NT2/D1 (cell line): ENCODE measurements around the gene TMC6.
A peak's percentile ranks its signal among the peaks of the same experiment; 100 is the strongest.
"Not testable (repeated sequence)": the region's sequence is repeated elsewhere in the genome, so short reads cannot be mapped to it uniquely, and the experiment has no call there.

ENCODE experiments used
- DNase-seq: peaks from one replicate; pipeline ENCODE4 v3.0.0-alpha.2; 2011; ENCODE audit warnings: low read depth, low spot score
- H3K27me3 ChIP-seq: 2 replicates; pipeline ENCODE4 v1.6.0; 2011; ENCODE audit warnings: mild to moderate bottlenecking; ENCODE audit not compliant: insufficient read length, insufficient read depth
- H3K36me3 ChIP-seq: 2 replicates; pipeline ENCODE4 v1.6.1; 2011; ENCODE audit warnings: mild to moderate bottlenecking, low read length, mixed read lengths; ENCODE audit not compliant: insufficient read depth, insufficient read length
- H3K4me1 ChIP-seq: 2 replicates; pipeline ENCODE4 v1.5.1; 2011; ENCODE audit not compliant: insufficient read depth, insufficient read length
- H3K4me3 ChIP-seq: 2 replicates; pipeline ENCODE4 v1.5.1; 2011; ENCODE audit warnings: low read depth; ENCODE audit not compliant: insufficient read length
- H3K9ac ChIP-seq: 2 replicates; pipeline ENCODE4 v1.6.0; 2011; ENCODE audit warnings: low read depth; ENCODE audit not compliant: insufficient read length
- H3K9me3 ChIP-seq: 2 replicates; pipeline ENCODE4 v1.5.1; 2011; ENCODE audit warnings: mild to moderate bottlenecking, low read length; ENCODE audit not compliant: insufficient read depth
- SUZ12 ChIP-seq: IDR thresholded peaks from 2 replicates; pipeline ENCODE4 v1.6.1; 2011; ENCODE audit not compliant: insufficient read length, insufficient read depth; ENCODE audit errors: extremely low read depth
- YY1 ChIP-seq: IDR thresholded peaks from 2 replicates; pipeline ENCODE4 v1.6.1; 2011; ENCODE audit not compliant: insufficient read length, insufficient read depth
- ZNF274 ChIP-seq: IDR thresholded peaks from 2 replicates; pipeline ENCODE4 v1.6.1; 2011; ENCODE audit warnings: mild to moderate bottlenecking, low read depth, low read length

TMC6 gene

GRCh38 chr17:78116411-78116810 lies 12.1 kb downstream of the TMC6 start:
- Histone ChIP-seq H3K9ac (no peak overlapping the region), H3K9me3 (no peaks in the 10 kb centered on the region), H3K36me3 (peaks cover 62% of the 10 kb centered on the region), H3K4me1 (peaks cover 9% of the 10 kb centered on the region), H3K4me3 (no peak overlapping the region), H3K27me3 (no peaks in the 10 kb centered on the region)
- DNase-seq: no peak
- TF ChIP-seq YY1 (no peak), SUZ12 (no peak), ZNF274 (no peak)

- not testable (repeated sequence) for H3K9me3 ChIP-seq, H3K27me3 ChIP-seq, H3K4me1 ChIP-seq, H3K4me3 ChIP-seq, DNase-seq, H3K9ac ChIP-seq
- H3K36me3 ChIP-seq: peaks cover 62% of the 10 kb centered on the region
These were observed 12.8 kb downstream of the TMC6 start for GRCh38 chr17:78115803-78116202.

- TF ChIP-seq YY1: no peak
- no peak for TF ChIP-seq SUZ12
- TF ChIP-seq ZNF274: no peak
- DNase-seq: no peak
- no peak overlapping the region for H3K9ac ChIP-seq
- H3K36me3 ChIP-seq: peaks cover 64% of the 10 kb centered on the region
- peaks cover 9% of the 10 kb centered on the region for H3K4me1 ChIP-seq
- no peaks in the 10 kb centered on the region for H3K9me3 ChIP-seq
- no peak overlapping the region for H3K4me3 ChIP-seq
- H3K27me3 ChIP-seq: no peaks in the 10 kb centered on the region
These were observed 13.5 kb downstream of the TMC6 start for GRCh38 chr17:78114831-78115723.

- peaks cover 13% of the 10 kb centered on the region for H3K4me1 ChIP-seq
- no peak for DNase-seq
- H3K4me3 ChIP-seq: no peak overlapping the region
- H3K9me3 ChIP-seq: no peaks in the 10 kb centered on the region
- H3K27me3 ChIP-seq: no peaks in the 10 kb centered on the region
- no peak for TF ChIP-seq ZNF274
- no peak for TF ChIP-seq YY1
- TF ChIP-seq SUZ12: no peak
- H3K9ac ChIP-seq: no peak overlapping the region
- H3K36me3 ChIP-seq: peaks cover 66% of the 10 kb centered on the region
These were observed 14.5 kb downstream of the TMC6 start for GRCh38 chr17:78113804-78114785.

DNA sequence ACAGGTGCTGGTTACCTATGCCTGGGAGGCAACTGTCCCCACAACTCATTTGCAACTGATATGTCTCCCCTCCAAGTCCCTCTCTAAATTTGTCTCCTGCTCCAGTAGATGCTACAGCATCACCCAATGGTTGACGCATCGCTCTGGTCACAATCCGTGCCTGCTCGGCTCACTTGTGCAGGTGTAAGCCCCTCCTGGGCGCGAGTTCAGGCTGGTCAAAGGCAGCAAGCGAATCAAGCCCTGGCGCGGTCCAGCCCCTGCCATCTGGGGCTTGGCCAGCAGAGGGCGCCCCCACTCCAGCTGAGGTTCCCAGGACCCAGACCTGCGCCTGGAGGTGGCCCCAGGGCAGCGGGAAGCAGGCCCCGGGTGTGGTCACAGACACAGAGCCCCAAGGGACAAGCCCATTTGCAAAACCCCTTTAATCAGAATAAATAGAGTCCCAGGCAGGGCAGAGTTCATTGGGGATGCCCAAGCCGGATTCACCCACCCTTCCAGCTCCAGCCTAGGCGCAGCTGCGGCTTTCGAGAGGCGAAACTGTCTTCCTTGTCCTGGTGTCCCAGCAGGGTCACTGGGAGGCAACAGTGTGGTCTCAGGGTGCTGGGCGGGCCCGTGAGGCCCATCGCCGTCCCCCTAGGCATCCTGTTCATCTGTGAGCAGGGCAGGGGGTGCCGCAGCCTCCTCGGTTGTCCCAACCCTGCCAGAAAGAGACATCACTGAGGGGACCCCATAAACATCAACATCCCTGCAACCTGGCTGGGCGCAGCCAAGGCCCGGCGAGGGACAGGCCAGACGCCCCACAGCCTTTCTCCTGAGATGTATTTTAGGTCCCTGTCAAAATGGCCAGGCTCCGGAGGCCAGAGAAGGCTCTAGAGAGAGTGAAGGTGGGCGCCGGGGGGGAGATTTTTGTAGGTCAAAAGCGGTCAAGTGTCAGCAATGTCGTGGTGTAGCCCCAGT lies 15.8 kb downstream of the TMC6 start:
- Histone ChIP-seq H3K27me3 (no peaks in the 10 kb centered on the region), H3K4me3 (no peak overlapping the region), H3K9ac (peak overlapping the region; percentile 51), H3K4me1 (peaks cover 12% of the 10 kb centered on the region), H3K9me3 (no peaks in the 10 kb centered on the region), H3K36me3 (peaks cover 69% of the 10 kb centered on the region)
- TF ChIP-seq SUZ12: no peak
- no peak for DNase-seq

- H3K27me3 ChIP-seq: no peaks in the 10 kb centered on the region
- no peak for DNase-seq
- H3K36me3 ChIP-seq: peaks cover 66% of the 10 kb centered on the region
- TF ChIP-seq YY1 (no peak), SUZ12 (no peak)
- peaks cover 7% of the 10 kb centered on the region for H3K4me1 ChIP-seq
- H3K9me3 ChIP-seq: no peaks in the 10 kb centered on the region
- no peak overlapping the region for H3K9ac ChIP-seq
- H3K4me3 ChIP-seq: no peak overlapping the region
These were observed 16.6 kb downstream of the TMC6 start for GRCh38 chr17:78111727-78112517.
